GM15510 (cell line): Measurements from ENCODE around the gene CLDN1.

ENCODE experiments used
- POLR2A ChIP-seq: IDR thresholded peaks from 3 replicates; pipeline ENCODE4 v1.6.1; 2011; ENCODE audit warnings: borderline replicate concordance; ENCODE audit not compliant: insufficient read length; ENCODE audit errors: extremely low read depth

Gene CLDN1

GRCh38 chr3:190321789-190322603, at the start of gene CLDN1:
TSS of gene CLDN1 (minus strand) at chr3:190322446. CDS start at chr3:190322206, 240 bp downstream.
- TF ChIP-seq POLR2A = no peak

- no peak for TF ChIP-seq POLR2A
Measured at GRCh38 chr3:190371152-190371551, 48.9 kb upstream of the CLDN1 start.

GRCh38 chr3:190370369-190370768, 48.1 kb upstream of the CLDN1 start:
- no peak for TF ChIP-seq POLR2A

GRCh38 chr3:190369668-190370295, 47.5 kb upstream of the CLDN1 start:
- no peak for TF ChIP-seq POLR2A

GRCh38 chr3:190368881-190369280, 46.6 kb upstream of the CLDN1 start:
- TF ChIP-seq POLR2A = no peak

- no peak for TF ChIP-seq POLR2A
Measured at GRCh38 chr3:190366133-190366532, 43.9 kb upstream of the CLDN1 start.

GRCh38 chr3:190362258-190362657, 40.0 kb upstream of the CLDN1 start:
- no peak for TF ChIP-seq POLR2A

GRCh38 chr3:190361791-190362190, 39.5 kb upstream of the CLDN1 start:
- TF ChIP-seq POLR2A = no peak

- TF ChIP-seq POLR2A = no peak
Measured at GRCh38 chr3:190360228-190360627, 38.0 kb upstream of the CLDN1 start.

- TF ChIP-seq POLR2A = no peak
Measured at GRCh38 chr3:190359813-190360212, 37.6 kb upstream of the CLDN1 start.

- no peak for TF ChIP-seq POLR2A
Measured at GRCh38 chr3:190357468-190357867, 35.2 kb upstream of the CLDN1 start.

GRCh38 chr3:190356246-190356645, 34.0 kb upstream of the CLDN1 start:
- no peak for TF ChIP-seq POLR2A

- no peak for TF ChIP-seq POLR2A
Measured at GRCh38 chr3:190352861-190353457, 30.7 kb upstream of the CLDN1 start.

GRCh38 chr3:190346541-190346940, 24.3 kb upstream of the CLDN1 start:
- no peak for TF ChIP-seq POLR2A

GRCh38 chr3:190345878-190346277, 23.6 kb upstream of the CLDN1 start:
- no peak for TF ChIP-seq POLR2A
